RPMI8226 (cell line): ENCODE measurements around the gene LY6G6D.
"Not testable (repeated sequence)": the region's sequence is repeated elsewhere in the genome, so short reads cannot be mapped to it uniquely, and the experiment has no call there.

ENCODE experiments used
- DNase-seq: peaks from one replicate; pipeline ENCODE4 v3.0.0-alpha.2; 2015

LY6G6D gene

GRCh38 chr6:31692886-31693285 lies 22.3 kb upstream of the LY6G6D start:
- no peak for DNase-seq

DNA sequence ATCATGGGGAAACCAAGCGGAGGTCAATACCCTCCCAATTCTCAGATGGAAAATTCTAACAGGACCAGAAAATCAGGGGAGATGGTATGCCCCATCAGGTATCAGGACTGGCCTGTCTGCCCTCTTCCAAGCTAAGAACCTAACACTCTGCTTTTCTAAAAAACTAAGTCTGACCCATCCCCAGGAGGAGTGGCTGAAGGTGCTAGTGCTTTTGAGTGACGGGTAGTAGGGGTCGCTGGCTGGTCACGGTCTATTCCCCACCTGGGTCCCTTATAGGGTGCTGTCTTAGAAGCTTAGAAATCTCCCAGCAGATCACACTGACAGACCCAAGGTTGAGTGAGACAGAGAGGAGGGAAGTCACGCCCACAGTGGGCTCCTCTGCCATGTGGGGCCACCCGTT lies 21.6 kb upstream of the LY6G6D start:
- DNase-seq, result no peak

GRCh38 chr6:31697555-31697954 lies 17.6 kb upstream of the LY6G6D start:
- no peak for DNase-seq

DNA sequence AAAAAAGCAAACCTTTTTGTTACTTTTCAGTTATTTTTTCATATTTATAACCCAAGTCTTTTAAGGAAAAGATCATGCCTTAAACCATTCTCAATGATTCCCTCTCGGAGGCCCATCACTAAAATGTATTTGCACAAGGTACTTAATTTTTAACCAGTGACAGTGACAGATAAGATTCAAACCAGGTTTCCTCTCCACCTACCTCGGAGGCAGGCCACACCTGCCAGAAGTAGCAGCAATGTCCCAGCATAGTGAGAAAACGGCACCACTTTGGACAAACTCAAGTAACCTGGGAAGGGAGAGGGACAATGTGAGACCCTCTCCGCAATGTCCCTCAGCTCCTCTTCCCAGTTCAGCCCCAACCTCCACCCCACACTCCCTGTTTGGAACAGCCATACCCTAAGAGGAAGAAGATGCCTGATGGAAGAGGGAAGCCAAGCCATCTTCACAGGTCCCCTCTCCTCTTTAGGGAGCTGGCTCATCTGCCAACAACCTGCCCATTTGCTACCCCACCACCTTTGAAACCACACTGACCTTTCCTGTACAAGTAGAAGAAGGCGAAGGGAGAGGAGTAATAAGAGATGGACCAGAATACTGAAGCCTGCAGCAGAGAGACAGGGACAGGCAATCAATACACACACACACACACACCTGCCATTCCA lies 14.3 kb upstream of the LY6G6D start:
- DNase-seq, result no peak

DNA sequence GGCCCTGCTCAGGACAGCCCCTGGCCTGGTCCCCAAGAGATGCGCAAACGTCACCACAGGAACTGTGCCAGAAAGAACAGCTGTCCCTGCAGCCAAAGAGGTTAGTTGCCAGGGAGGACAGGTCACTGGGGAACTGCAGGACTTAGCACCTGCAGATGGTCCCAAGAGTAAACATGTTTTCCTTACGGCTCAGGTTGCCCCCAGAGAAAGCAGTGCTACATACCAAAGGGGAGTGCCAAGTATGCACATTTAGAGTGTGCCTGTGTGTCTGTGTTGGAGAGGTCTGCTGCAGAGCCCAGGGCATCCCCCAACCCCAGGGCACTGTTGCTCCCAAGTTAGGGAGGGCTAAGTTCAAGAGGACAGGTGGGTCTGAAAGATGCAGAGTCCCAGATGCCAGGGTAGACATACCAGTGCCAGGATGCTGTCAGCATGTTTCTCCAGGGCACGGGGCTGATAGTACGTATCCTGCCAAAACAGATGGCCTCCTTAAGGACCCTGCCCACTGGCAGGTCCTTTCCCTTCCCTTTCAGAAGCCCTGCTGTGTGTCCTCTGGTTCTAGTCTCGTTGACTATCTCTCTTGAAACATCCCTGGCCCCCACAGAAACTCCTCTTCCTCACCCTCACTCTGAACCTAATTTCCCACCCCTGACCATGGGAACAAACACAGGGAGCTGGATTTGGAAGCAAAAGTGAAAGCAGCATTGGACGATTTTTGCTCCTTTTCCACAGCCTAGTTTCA lies 13.3 kb upstream of the LY6G6D start:
- DNase-seq, result peak; percentile 54

DNA sequence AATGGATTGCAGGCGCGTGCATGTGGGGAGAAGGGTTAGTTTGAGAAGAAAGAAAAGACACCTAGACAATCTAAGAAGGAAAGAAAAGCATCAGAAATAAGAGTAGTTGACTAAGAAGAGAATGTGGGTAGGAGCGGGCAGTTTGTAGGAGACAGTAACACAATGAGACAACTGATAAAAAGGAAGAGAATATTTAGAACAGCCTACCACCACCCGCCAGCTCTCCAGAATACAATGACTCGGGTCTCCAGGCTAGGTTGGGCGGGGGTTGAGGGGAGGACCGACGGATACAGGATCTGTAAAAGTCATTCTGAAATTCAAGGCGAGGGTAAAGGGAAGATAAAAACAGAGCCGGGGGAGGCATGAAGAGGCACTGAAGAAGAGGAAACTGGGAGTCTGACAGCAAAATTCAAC lies 12.7 kb upstream of the LY6G6D start:
- no peak for DNase-seq

- DNase-seq, result peak; percentile 98
Observed at GRCh38 chr6:31702819-31703716, 12.1 kb upstream of the LY6G6D start, which contains the start of gene ABHD16A. ABHD16A (minus strand) TSS chr6:31703324; CDS start chr6:31703281, 43 bp downstream.

- no peak for DNase-seq
Observed at GRCh38 chr6:31705931-31706330, 9.2 kb upstream of the LY6G6D start.

GRCh38 chr6:31706599-31706998 lies 8.5 kb upstream of the LY6G6D start, which contains the start of gene LY6G6F:
LY6G6F (plus strand) TSS chr6:31706866; CDS start chr6:31706907, 41 bp downstream.
- DNase-seq, result no peak

- DNase-seq, result no peak
Observed at GRCh38 chr6:31707701-31708100, 7.4 kb upstream of the LY6G6D start.

GRCh38 chr6:31708224-31708623 lies 6.9 kb upstream of the LY6G6D start:
- DNase-seq, result no peak

DNA sequence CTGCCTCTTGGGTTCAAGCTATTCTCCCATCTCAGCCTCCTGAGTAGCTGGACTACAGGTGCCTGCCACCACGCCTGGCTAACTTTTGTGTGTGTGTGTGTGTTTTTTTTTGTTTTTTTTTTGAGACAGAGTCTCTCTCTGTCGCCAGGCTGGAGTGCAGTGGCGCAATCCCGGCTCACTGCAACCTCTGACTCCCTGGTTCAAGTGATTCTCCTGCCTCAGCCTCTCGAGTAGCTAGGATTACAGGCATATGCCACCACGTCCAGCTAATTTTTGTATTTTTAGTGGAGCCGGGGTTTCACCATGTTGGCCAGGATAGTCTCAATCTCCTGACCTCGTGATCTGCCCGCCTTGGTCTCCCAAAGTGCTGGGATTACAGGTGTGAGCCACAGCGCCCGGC lies 6.0 kb upstream of the LY6G6D start:
- not testable (repeated sequence) for DNase-seq

DNA sequence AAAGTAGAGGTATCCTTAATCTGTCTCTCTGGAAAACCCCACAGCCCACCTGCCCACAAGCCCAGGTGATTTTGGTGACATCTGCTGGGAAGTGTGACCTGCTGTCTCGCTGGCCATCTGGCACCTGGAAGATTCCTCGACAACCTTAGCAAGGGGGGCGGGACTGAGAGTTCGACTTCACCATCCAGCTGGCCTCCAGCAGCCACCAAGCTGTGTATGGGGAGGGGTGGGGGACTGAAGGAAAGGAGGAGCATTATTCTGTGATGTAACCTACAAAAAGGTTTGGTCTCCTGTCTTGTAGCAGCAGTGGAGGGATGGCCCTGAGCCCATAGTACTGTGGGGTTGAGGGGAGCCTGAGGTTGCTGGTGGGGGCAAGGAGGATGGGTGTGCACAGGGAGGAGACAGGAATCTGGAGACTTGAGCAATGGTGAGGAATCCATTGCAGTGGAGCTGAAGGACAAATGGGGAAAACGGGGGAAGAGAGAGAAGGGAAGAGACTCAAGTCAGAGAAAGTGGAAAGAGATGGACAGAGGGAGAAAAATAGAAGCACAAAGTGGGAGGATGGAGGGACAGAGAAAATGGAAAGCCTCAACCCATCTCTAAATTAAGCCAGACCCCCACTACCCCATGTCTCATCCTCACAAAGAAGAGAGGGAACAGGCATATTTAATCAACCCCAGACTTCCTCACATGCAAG lies 4.5 kb upstream of the LY6G6D start:
- peak; percentile 76 for DNase-seq

- DNase-seq, result no peak
Observed at GRCh38 chr6:31711233-31711632, 3.9 kb upstream of the LY6G6D start.

- DNase-seq, result peak; percentile 65
Observed at GRCh38 chr6:31712296-31712695, 2.9 kb upstream of the LY6G6D start.

GRCh38 chr6:31713465-31713864 lies 1.7 kb upstream of the LY6G6D start:
- no peak for DNase-seq

GRCh38 chr6:31713991-31714684 lies 1.0 kb upstream of the LY6G6D start:
- no peak for DNase-seq

GRCh38 chr6:31717499-31718222 lies 2.5 kb downstream of the LY6G6D start:
- DNase-seq, result no peak

- DNase-seq, result no peak
Observed at GRCh38 chr6:31718265-31718664, 3.1 kb downstream of the LY6G6D start.

- no peak for DNase-seq
Observed at GRCh38 chr6:31719001-31719400, 3.9 kb downstream of the LY6G6D start.

DNA sequence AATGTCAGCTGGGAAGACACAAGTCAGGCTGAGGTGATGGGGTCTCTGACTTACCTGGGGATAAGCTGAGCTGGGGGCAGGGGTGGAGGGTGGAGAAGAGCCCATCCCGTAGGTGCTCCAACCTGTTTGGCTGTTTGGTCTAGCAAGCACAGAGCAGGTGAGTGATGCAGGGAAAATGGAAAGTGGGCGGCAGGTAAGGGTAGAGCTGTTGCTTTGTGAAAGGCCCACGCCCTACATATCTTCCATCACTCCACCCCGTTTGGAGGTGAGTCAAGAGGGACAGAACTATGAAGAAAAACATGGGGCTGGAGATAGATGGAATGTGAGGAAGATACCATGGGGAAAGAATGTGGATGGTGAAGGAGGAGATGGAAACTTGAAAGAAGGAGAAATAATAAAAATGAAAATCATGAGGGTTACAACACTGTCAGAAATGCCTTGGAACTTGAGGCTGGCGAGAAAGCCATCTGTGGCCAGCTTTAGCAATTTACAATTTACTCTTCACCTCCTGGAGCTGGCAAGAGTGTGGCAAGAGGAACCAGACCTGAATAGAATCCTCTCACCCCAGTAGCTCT lies 5.1 kb downstream of the LY6G6D start:
- no peak for DNase-seq
